Osteoblast (primary cell): Measurements from ENCODE around the gene SLC41A2. TPM values are rescaled to one million over a fixed set of nuclear protein-coding genes. Genes with fewer than 3 reads are reported as not detected.

Source experiments
- DNase-seq: peaks from one replicate; pipeline ENCODE4 v3.0.0; 2011; ENCODE audit warnings: low spot score, mixed read lengths; ENCODE audit not compliant: insufficient read length; ENCODE audit errors: missing footprints
- H2AFZ ChIP-seq: 2 replicates; pipeline ENCODE4 v1.6.0; 2011; ENCODE audit warnings: mild to moderate bottlenecking, low read length
- H3K27ac ChIP-seq: 2 replicates; pipeline ENCODE4 v1.5.1; 2011; ENCODE audit warnings: mild to moderate bottlenecking, low read depth, low read length, moderate library complexity
- H3K27me3 ChIP-seq: 2 replicates; pipeline ENCODE4 v1.6.0; 2012; ENCODE audit warnings: mild to moderate bottlenecking, control low read depth, inconsistent platforms, low read length, moderate library complexity; ENCODE audit not compliant: insufficient read depth
- H3K36me3 ChIP-seq: 2 replicates; pipeline ENCODE4 v1.5.1; 2011; ENCODE audit warnings: mild to moderate bottlenecking, low read length, control low read depth, moderate library complexity; ENCODE audit not compliant: insufficient read depth
- H3K4me1 ChIP-seq: 2 replicates; pipeline ENCODE4 v1.5.1; 2011; ENCODE audit warnings: mild to moderate bottlenecking, low read length, control low read depth, moderate library complexity; ENCODE audit not compliant: insufficient read depth
- H3K4me2 ChIP-seq: 2 replicates; pipeline ENCODE4 v1.6.0; 2011; ENCODE audit warnings: mild to moderate bottlenecking, low read length; ENCODE audit not compliant: insufficient read depth
- H3K4me3 ChIP-seq: fragments of 200-600 bp; sonication (generic); 3 replicates; pipeline ENCODE4 v1.5.1; 2012; ENCODE audit warnings: mild to moderate bottlenecking, low read length, inconsistent platforms; ENCODE audit not compliant: insufficient read depth
- H3K79me2 ChIP-seq: 2 replicates; pipeline ENCODE4 v1.6.0; 2012; ENCODE audit warnings: mild to moderate bottlenecking, low read length, control low read depth, inconsistent platforms; ENCODE audit not compliant: insufficient read depth
- H3K9me3 ChIP-seq: 2 replicates; pipeline ENCODE4 v1.5.1; 2011; ENCODE audit warnings: low read depth, low read length, control low read depth
- H4K20me1 ChIP-seq: 2 replicates; pipeline ENCODE4 v1.6.0; 2012; ENCODE audit warnings: mild to moderate bottlenecking, low read length, control low read depth; ENCODE audit not compliant: insufficient read depth
- total RNA-seq: library from RNA; depleted of rRNA; stranded (reverse); fragments of >200 nt; gene quantifications from 2 replicates; pipeline ENCODE4 v1.2.3, GENCODE V29; 2012
- TF ChIP-seq, protein P1 (sequence below): IDR thresholded peaks from 2 replicates; pipeline ENCODE4 v1.5.1; 2011; ENCODE audit warnings: mild to moderate bottlenecking, low read depth, low read length, moderate library complexity; ENCODE audit errors: extremely low read depth

Gene SLC41A2
- total RNA-seq, 1 donor = 36.6 TPM

DNA sequence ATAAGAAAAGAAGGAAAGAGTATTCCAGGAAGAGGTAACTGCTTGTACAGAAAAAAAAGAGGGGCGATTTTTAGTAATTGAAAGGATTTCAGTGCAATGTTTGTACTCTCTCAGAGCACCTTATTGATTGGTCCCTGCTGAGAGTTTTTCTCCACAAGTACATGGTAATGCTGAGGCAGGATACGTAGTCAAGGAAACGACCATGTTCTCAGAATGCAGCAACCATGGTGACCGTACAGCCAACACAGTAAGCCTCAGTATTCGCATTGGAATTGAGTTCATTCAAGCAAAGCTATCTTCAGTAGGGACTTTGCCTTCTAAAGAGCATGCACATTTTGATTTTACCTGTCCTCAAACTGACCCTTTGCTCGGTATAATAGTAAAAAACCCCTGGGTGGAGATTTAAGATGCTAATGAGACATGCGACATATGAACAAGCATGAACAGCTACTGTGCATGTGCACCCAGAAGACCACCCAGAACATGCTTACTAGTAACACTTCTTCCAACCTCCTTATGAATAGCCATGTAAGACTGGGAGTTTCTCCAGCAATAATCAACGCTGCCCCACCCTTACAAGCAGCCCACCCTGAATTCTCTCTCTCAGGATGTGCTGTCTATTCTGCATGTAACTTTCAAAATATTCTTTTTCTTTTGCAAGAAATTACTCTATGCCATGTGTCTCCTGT is 6.2 kb upstream of the SLC41A2 start:
- H4K20me1 ChIP-seq = no peaks in the 10 kb centered on the region
- no peaks in the 10 kb centered on the region for H3K36me3 ChIP-seq
- no peak overlapping the region for H3K4me3 ChIP-seq
- no peak for DNase-seq
- H3K27me3 ChIP-seq = peaks cover 20% of the 10 kb centered on the region
- H3K27ac ChIP-seq = no peak overlapping the region
- H3K4me1 ChIP-seq = peaks cover 12% of the 10 kb centered on the region
- TF ChIP-seq, protein P1, sequence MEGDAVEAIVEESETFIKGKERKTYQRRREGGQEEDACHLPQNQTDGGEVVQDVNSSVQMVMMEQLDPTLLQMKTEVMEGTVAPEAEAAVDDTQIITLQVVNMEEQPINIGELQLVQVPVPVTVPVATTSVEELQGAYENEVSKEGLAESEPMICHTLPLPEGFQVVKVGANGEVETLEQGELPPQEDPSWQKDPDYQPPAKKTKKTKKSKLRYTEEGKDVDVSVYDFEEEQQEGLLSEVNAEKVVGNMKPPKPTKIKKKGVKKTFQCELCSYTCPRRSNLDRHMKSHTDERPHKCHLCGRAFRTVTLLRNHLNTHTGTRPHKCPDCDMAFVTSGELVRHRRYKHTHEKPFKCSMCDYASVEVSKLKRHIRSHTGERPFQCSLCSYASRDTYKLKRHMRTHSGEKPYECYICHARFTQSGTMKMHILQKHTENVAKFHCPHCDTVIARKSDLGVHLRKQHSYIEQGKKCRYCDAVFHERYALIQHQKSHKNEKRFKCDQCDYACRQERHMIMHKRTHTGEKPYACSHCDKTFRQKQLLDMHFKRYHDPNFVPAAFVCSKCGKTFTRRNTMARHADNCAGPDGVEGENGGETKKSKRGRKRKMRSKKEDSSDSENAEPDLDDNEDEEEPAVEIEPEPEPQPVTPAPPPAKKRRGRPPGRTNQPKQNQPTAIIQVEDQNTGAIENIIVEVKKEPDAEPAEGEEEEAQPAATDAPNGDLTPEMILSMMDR = no peak
- H3K9me3 ChIP-seq = peaks cover 2% of the 10 kb centered on the region
- H3K79me2 ChIP-seq = no peaks in the 10 kb centered on the region
- no peak overlapping the region for H2AFZ ChIP-seq
- H3K4me2 ChIP-seq = no peak overlapping the region

DNA sequence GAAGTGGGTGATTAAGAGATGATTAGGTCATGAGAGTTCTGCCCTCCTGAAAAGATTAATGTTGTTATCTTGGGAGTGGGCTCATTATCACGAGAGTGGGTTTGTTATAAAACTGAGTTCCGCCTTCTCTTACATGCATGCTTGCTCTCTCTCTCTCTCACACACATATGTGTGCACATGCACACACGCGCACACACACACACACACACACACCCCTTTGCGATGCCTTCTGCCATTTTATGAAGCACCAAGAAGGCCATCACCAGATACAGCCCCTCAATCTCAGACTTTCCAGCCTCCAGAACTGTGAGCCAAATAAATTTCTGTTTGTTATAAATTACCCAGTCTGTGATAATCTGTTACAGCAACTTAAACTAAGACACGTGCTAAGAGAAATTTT is 5.7 kb upstream of the SLC41A2 start:
- TF ChIP-seq, protein P1 = no peak
- Histone ChIP-seq H3K9me3 (peaks cover 2% of the 10 kb centered on the region), H3K79me2 (no peaks in the 10 kb centered on the region)

DNA sequence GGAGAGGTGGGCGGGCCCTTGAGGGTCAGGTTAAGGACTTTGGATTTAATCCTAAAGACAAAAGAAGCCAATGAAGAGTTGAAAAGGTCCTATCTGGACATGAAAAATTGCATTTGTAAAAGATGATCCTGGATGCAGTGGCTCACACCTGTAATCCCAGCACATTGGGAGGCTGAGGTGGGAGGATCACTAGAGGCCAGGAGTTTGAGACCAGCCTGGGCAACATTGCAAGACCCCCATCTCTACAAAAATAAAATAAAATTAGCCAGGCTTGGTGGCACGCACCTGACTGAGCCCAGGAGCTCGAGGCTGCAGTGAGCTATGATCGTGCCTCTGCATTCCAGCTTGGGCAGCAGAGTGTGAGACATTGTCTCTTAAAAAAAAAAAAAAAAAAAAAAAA is 2.4 kb upstream of the SLC41A2 start:
- no peak for DNase-seq
- no peaks in the 10 kb centered on the region for H3K79me2 ChIP-seq
- H3K27me3 ChIP-seq = peaks cover 15% of the 10 kb centered on the region
- H3K36me3 ChIP-seq = no peaks in the 10 kb centered on the region
- peak overlapping the region; percentile 62 for H3K27ac ChIP-seq
- no peaks in the 10 kb centered on the region for H3K9me3 ChIP-seq
- no peak overlapping the region for H2AFZ ChIP-seq
- peaks cover 6% of the 10 kb centered on the region for H4K20me1 ChIP-seq
- no peak overlapping the region for H3K4me3 ChIP-seq
- TF ChIP-seq, protein P1 = no peak
- peak overlapping the region; percentile 93 for H3K4me2 ChIP-seq
- H3K4me1 ChIP-seq = peaks cover 28% of the 10 kb centered on the region

More for the DNA sequence above, 5.7 kb upstream of the SLC41A2 start:
- Histone ChIP-seq H4K20me1 (no peaks in the 10 kb centered on the region), H3K27me3 (peaks cover 20% of the 10 kb centered on the region), H3K36me3 (no peaks in the 10 kb centered on the region), H3K4me2 (no peak overlapping the region), H3K4me1 (peaks cover 17% of the 10 kb centered on the region), H2AFZ (no peak overlapping the region), H3K4me3 (no peak overlapping the region), H3K27ac (no peak overlapping the region)
- no peak for DNase-seq

DNA sequence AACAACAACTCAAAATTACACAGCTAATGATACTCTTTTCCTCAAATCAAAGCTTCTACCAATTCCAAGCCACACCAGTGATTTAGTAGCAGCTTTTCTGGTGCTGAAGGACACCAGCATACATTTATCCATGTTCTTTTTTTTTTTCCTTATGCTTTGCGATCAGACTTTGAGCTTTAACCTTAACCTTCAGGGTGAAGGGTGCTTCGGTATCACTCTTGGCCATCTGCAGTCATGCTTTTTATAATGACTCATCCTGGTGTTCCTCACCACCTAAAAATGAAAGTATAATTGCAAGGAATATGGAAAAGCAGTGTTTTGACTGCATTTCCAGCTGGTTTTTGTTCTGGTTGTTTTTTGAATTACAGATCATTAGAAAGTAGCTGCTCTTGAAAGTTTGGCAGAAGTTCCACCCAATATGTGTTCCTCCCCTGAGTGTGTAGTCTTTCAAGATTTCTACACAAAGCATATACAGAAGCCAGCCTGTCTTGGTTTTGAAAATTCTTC is 1.3 kb upstream of the SLC41A2 start:
- peak overlapping the region; percentile 93 for H2AFZ ChIP-seq
- H3K27ac ChIP-seq = peak overlapping the region; percentile 62
- H3K36me3 ChIP-seq = no peaks in the 10 kb centered on the region
- H3K79me2 ChIP-seq = no peaks in the 10 kb centered on the region
- DNase-seq = peak; percentile 83
- TF ChIP-seq, protein P1 = no peak
- peak overlapping the region; percentile 89 for H3K4me3 ChIP-seq
- H4K20me1 ChIP-seq = peaks cover 11% of the 10 kb centered on the region
- H3K4me2 ChIP-seq = peak overlapping the region; percentile 93
- peaks cover 28% of the 10 kb centered on the region for H3K4me1 ChIP-seq
- H3K9me3 ChIP-seq = no peaks in the 10 kb centered on the region
- peaks cover 13% of the 10 kb centered on the region for H3K27me3 ChIP-seq
